Activated T-helper 1 cell treated with Interleukin-2 at 50 U/mL for 16 hours (primary cell): Measurements from ENCODE around the gene KPNA3.
"Not testable (repeated sequence)": the region's sequence is repeated elsewhere in the genome, so short reads cannot be mapped to it uniquely, and the experiment has no call there.

Source experiments
- DNase-seq: peaks from one replicate; pipeline ENCODE4 v3.0.0-alpha.2; 2020; ENCODE audit warnings: low read depth

The KPNA3 gene

DNA sequence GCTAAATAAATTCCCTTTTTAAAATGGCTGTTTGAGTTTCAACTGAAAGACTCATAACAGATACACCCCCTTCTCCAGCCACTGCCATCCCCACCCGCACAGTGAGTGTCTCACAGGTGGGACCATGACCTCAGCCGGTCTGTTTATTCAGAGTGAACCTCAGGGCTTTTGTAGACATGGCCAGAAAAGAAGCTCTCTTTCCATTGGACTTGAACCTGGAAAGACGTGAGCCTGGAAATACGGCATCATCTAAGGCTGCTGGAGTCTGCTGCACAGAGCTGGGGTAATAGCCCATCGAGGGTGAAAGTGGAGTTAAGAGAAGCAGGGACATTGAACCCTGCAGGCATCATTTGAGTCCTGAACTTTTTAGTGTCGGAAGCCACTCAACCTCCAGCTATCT, 15.2 kb upstream of the KPNA3 start:
- DNase-seq = no peak

DNA sequence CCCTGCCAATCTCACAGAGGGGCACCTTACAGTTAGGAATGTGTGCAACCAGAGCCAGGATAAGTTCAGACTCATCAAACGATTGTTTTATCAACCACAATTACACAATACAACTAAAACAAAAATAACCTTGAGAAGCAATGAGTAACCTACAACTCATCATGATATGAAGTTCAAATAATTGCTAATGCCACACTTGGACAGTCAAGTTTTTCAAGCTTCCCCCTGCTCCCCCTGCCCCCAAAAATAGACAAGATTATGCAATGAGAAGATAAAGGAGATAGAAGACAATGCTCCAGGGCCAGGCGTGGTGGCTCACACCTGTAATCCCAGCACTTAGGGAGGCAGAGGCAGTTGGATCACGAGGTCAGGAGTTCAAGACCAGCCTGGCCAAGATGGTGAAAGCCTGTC, 13.6 kb upstream of the KPNA3 start:
- no peak for DNase-seq

DNA sequence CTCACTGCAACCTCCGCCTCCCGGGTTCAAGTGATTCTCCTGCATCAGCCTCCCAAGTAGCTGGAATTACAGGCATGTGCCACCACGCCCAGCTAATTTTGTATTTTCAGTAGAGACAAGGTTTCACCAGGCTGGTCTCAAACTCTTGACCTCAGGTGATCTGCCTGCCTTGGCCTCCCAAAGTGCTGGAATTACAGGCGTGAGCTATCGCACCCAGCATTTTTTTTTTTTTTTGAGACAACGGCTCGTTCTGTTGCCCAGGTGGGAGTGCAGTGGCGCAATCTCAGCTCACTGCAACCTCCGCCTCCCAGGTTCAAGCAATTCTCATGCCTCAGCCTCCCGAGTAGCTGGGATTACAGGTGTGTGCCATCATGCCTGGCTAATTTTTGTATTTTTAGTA, 10.6 kb upstream of the KPNA3 start:
- DNase-seq = not testable (repeated sequence)

- no peak for DNase-seq
These were observed 9.9 kb upstream of the KPNA3 start for GRCh38 chr13:49802426-49802825.

DNA sequence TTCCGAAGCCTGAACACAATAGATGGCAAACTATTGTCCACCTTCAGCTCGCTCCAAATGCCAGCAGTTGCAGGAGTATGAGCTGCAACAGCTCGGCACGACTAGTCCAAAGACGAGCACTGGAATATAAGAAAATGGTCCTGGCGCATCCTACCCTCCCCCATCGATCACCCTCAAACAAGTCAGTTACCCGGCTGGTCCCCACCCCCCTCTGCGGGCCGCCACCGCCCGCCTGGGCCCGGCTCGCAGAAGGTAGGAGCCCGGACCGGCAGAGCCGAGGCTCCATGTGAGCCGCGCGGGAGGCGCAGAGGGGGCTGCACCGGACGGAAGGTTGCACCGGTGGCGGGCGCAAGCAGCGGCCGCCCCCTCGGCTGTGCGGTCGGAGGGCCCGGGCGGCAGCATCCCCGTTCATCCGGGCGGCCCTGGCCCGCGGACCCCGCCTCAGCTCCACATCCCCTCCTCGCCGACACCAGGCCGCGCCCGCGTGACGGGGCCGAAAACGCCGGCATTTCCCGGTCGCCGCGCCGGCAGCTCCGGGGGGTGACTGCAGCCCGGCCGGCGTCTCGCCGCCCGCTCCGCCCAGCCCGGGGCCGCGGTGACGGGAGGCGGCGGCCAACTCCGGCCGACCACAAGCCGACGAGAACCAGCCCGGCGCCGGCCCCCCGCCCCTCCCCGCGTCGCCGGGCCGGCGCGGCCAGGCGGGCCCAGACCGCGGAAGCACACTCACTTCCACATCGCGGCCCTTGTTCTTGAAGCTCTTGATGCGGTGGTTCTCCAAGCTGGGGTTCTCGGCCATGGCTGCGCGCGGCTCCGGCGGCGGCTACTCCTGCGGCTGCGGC, 552 bp downstream of the KPNA3 start:
- DNase-seq = peak; percentile 22

DNA sequence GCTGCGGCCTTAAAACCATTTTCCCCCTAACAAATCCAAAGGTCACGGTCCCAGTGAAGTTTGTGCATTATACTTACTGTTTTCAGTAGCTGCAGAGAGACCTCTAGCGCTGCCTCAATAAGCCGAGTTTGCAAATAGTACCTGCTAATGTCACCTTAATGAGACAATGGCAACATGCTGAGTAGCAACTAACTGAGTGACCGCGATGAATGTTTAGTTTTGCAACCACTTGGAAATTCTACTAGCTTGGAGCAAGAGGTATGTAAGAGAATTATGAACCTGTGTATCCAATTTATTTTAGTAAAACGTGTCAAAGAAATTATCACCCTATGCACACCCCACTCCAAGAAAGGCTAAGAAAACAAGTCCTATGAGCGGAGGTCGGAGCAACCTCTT, 1.2 kb downstream of the KPNA3 start:
- DNase-seq = no peak

DNA sequence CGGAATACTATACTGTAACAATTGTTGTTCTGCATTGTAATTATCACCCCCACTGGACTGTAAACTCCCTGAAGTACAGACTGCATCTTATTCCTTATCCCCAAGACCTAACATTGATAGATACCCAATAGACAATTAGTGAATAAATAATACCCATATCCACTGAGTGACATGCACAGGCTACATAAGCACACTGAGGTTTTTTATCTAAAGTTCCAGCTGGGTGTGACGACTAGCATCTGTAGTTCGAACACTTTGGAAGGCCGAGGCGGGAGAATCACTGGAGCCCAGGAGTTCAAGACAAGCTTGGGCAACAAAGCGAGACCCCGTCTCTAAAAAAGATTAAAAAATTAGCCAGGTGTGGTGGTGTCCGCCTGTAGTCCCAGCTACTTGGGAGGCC, 2.5 kb downstream of the KPNA3 start:
- DNase-seq = no peak

DNA sequence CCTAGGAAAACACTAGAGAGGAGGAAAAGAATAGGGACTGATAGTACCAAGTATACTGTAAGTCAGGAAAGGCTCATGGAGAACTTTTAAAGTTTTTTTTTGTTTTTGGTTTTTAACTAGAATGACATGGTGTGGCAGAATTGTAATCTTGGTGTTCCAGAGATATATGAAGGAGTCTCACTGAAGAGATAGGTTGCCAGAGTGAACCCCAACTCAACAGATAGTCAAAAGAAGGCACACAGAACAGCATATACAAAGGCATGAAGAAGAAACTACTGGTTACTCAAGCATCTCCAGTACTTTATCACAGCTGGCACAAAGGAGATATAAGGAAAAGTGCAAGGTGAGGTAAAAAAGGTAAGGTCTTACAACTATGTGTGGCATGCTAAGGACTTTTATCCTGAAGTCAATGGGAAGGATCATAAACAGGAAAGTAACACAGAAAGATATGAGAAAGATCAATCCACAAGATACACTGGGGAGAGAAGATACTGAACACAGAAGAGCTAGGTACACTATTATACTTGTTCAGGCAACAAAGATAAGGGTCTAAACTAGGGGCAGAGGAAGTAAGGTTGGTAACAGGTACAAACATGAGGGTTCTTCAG, 6.0 kb downstream of the KPNA3 start:
- DNase-seq = no peak

DNA sequence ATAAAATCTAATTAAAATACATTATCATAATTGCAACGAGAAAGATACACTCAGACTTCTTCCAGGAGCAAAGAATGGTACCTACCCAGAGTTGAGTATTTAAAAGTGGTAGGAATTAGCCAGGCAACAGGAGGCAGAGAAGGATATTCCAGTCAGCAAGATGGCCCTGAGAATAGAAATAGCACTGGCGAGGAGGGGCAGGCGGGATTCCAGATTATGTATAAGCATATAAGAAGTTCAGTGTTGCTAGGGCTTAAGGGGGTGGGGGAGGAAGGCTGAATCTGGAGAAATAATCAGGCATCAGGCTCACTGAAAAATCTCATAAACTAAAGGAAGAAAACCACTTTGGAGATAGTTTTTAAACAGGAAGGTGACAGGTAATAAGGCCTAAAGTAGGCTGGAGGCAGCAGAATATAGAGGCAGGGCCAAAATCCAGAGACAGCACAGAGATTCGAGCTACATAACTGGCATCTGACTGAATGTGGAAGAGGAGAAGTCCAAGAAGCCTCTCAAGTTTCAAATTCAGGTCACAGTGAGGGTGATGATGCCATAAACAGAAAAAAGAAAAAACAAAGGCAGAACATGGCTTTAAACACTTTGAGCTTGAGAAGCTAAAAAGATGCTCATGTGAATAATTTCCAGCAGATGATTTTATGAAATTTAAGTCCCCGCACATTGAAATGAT, 7.5 kb downstream of the KPNA3 start:
- no peak for DNase-seq

DNA sequence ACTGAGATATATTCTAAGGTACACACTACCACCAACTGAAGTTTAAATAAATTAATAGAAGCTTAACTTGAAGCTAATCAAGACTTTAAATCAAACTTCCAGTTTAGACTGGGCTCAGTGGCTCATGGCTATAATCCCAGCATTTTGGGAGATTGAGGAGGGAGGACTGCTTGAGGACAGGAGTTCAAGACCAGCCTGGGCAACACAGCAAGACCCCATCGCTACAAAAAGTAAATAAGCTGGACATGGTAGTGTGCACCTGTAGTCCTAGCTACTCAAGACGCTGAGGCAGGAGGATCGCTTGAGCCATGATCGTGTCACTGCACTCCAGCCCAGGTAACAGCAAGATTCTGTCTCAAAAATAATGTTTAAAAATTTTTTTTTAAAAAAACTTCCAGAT, 8.6 kb downstream of the KPNA3 start:
- DNase-seq = no peak

- DNase-seq = no peak
These were observed 9.7 kb downstream of the KPNA3 start for GRCh38 chr13:49782784-49783183.

- DNase-seq = no peak
These were observed 10.7 kb downstream of the KPNA3 start for GRCh38 chr13:49781806-49782205.

GRCh38 chr13:49779721-49780120, 12.8 kb downstream of the KPNA3 start:
- no peak for DNase-seq

DNA sequence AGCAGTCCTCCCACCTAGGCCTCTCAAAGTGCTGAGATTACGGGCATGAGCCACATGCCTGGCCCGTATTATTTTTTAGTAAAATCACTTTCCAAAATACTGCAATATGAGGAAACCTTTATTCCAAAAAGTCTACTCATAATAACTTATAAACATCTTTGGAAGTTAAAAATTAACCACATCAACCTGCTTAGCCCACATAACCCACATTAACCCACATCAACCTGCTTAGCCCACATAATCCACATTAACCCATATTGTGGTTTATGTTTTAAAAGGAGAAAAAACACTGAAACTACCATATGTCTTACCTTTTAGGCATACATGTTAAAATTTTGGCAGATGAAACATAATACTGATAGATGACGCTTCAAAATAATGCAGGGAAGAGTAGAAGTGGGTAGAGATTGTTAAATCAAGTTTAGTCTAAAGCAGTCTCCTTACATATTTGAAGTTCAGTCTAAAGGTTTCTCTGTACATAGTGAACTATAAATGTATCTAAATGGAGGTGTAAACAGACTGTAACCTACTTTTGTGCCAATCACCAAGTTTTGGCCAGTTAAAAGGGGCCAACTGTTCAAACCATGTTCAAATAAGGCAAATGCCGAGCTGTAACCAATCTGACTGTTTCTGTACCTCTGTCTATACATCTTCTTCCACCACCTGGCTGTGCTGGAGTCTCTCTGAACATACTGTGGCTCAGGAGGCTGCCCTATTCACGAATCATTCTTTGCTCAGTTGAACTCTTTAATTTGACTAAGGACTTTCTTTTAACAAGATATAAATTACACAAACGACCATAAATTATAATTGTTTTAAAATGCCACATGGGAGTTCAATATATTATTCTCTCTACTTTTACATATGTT, 14.5 kb downstream of the KPNA3 start:
- no peak for DNase-seq

DNA sequence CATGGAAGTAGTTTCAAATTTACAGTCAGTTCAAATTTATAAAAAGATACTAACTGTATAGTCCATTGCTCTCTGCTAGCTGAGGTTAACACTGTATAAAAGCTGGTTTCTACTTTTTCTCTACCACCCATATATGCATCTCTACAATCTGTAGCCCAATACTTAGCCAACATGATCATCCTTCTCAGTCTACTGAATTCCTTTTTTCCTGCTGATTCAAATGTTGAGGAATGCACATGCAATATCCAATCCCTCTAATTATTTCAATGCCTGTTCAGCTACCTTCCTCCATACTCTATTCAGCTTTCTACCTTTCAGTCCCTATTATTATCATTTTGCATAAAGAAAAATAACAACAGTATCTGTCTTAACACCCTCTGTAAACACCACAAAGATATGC, 15.6 kb downstream of the KPNA3 start:
- DNase-seq = no peak

GRCh38 chr13:49774376-49775005, 18.0 kb downstream of the KPNA3 start:
- DNase-seq = no peak

DNA sequence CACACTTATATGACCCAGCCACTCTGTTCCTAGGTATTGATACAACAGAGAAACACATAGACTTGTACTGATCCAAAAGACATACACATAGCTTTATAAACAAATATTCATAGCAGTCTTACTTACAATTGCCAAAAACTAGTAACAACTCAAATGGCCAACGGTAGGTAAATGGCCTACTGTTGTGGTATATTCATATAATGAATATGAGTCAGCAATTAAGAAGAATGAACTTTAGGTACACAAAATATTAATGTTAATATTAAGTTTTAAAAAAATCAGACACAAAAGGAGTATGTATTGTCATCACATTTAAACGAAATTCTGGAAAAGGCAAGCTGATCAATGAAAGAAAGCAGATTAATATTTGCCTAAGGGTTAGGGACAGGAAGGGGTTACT, 19.7 kb downstream of the KPNA3 start:
- DNase-seq = no peak

DNA sequence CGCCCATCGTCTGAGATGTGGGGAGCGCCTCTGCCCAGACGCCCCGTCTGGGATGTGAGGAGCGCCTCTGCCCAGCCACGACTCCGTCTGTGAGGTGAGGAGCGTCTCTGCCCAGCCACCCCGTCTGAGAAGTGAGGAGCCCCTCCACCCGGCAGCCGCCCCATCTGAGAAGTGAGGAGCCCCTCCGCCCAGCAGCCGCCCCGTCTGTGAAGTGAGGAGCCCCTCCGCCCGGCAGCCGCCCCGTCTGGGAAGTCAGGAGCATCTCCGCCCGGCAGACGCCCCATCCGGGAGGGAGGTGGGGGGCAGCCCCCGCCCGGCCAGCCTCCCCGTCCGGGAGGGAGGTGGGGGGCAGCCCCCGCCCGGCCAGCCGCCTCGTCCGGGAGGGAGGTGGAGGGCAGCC, 30.7 kb downstream of the KPNA3 start:
- not testable (repeated sequence) for DNase-seq

DNA sequence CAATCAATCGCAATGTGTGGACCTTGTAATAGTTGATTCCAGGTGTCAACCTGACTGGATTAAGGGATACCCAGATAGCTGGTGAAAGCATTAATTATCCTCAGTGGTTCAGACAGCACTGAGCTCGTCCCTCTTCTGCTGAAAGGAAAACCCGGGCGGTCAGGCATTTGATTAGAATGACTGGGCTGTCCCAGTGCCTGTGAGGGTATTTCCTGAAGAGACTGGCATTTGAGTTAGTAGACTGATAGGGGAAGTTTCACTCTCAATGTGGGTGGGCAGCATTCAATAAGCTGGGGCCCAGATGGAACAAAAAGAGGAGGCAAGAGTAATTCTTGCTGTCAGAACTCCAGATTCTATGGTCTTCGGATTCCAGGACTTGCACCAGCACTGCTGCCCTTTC, 31.9 kb downstream of the KPNA3 start:
- no peak for DNase-seq

DNA sequence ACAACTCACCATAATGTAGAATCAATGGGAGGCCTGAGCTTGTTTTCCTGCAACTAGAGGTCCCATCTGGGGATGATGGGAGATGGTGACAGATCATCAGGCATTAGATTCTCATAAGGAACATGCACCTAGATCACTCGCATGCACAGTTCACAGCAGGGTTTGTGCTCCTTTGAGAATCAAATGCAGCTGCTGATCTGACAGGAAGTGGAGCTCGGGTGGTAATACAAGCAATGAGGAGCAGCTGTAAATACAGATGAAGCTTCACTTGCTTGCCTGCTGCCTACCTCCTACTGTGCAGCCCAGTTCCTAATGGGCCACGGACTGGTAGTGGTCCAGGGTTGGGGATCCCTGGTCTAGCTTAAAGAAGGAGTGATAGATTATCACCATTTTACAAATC, 33.0 kb downstream of the KPNA3 start:
- no peak for DNase-seq

DNA sequence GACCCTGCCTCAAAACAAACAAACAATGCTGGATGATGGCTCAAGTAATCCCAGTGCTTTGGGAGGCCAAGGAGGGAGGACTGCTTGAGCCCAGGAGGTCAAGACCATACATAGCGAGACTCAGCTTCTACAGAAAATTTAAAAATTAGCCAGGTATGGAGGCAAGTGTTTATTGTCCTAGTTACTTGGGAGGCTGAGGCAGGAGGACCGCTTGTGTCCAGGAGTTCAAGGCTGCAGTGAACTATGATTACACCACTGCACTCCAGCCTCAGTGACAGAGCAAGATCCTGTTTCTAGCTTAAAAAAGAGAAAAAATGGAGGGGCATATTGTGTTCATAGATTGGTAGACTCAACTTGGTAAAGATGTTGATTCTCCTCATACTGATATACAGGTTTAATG, 36.2 kb downstream of the KPNA3 start:
- DNase-seq = no peak

DNA sequence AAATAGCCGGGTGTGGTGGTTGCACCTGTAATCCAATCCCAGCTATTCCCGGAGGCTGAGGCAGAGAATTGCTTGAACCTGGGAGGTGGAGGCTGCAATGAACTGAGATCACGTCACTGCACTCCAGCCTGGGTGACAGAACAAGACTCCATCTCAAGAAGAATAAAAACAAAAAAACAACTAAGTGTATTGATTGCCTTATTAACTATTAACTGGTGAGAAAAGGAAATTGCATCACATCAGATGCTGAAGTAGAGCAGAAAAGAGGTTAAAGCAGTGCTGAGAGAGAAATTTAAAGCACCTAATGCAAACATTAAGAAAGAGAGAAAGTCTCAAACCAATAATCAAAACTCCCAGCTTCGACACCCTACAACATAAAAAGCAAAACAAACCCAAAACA, 38.3 kb downstream of the KPNA3 start:
- DNase-seq = no peak
